ENCODE measurements around the gene PSMC3. TPM values are rescaled to one million over a fixed set of nuclear protein-coding genes. Genes with fewer than 3 reads are reported as not detected.
A peak's percentile ranks its signal among the peaks of the same experiment; 100 is the strongest.

PSMC3 gene
- total and polyA plus RNA-seq, 9 of the 15 experiments (the other 6 are each of a cell fraction or from before 2014, with no cell fraction given): 44.3 to 324 (median 240) TPM

GRCh38 chr11:47378010-47378835 is 48.0 kb downstream of the PSMC3 start, which contains the start of gene SPI1 (continued):
- peak; percentile 82 for TF ChIP-seq CBFA2T2 (conservative IDR thresholded peaks at IDR 0.05)
- peak; percentile 73 for TF ChIP-seq MAX (CRISPR knock-in tag; IDR thresholded peaks at IDR 0.05)
- TF ChIP-seq FOSL1 (tag; conservative IDR thresholded peaks at IDR 0.05): peak; percentile 80
- peak; percentile 33; the same call in 1 of the 2 replicates for TF ChIP-seq MYNN (IDR thresholded peaks at IDR 0.05)
- no peak for TF ChIP-seq MYNN (CRISPR knock-in tag; IDR thresholded peaks at IDR 0.05)
- TF ChIP-seq ZFP30 (CRISPR knock-in tag; IDR thresholded peaks at IDR 0.05; ENCODE audit: borderline replicate concordance): no peak
- peak; percentile 49; the same call in 1 of the 2 replicates for TF ChIP-seq CBX5 (IDR thresholded peaks at IDR 0.05; ENCODE audit: borderline replicate concordance, low read depth)
- TF ChIP-seq NCOA1 (IDR thresholded peaks at IDR 0.05; ENCODE audit: low read depth): peak; percentile 41; the same call in 1 of the 2 replicates
- peak; percentile 18; the same call in 1 of the 2 replicates for TF ChIP-seq NFE2 (IDR thresholded peaks at IDR 0.05; ENCODE audit: low read depth)
- peak; percentile 59 for TF ChIP-seq NFIC (IDR thresholded peaks at IDR 0.05)
- TF ChIP-seq ATF7 (IDR thresholded peaks at IDR 0.05): peak; percentile 99
- no peak for TF ChIP-seq BACH1 (tag; IDR thresholded peaks at IDR 0.05)
- TF ChIP-seq HDAC2 (IDR thresholded peaks at IDR 0.05): peak; percentile 71; the same call in 1 of the 2 replicates
- peak; percentile 68 for TF ChIP-seq MGA (IDR thresholded peaks at IDR 0.05)
- no peak for TF ChIP-seq DNMT1 (IDR thresholded peaks at IDR 0.05)
- no peak for TF ChIP-seq RFX7 (CRISPR knock-in tag; IDR thresholded peaks at IDR 0.05)
- TF ChIP-seq NR2C1 (IDR thresholded peaks at IDR 0.05): no peak
- peak; percentile 49; the same call in 1 of the 2 replicates for TF ChIP-seq NR2C1 (tag; IDR thresholded peaks at IDR 0.05)
- TF ChIP-seq SUPT5H (IDR thresholded peaks at IDR 0.05): peak; percentile 74
